Panc1 (cell line): ENCODE data around the gene WDR5. TPM values are rescaled to one million over a fixed set of nuclear protein-coding genes. Genes with fewer than 3 reads are reported as not detected.
"Not testable (repeated sequence)": the region's sequence is repeated elsewhere in the genome, so short reads cannot be mapped to it uniquely, and the experiment has no call there.

Experiments
- ATAC-seq: fragments of 200-7000 bp; cut with Tn5 transposase; 2 replicates; pipeline ENCODE4 v1.9.1; 2020; ENCODE audit warnings: mild to moderate bottlenecking, moderate library complexity
- BruUV-seq: library from RNA; stranded (reverse); fragments of 400-500 nt; replicated peaks from 2 replicates; lab custom pipeline; 2021; lab: Mats Ljungman, UMichigan
- CTCF ChIA-PET: fragments of 300-600 bp; sonication (Branson Sonifier 250); formaldehyde crosslinking; loops from one replicate; lab custom pipeline; 2022; ENCODE audit warnings: antibody characterized with exemption; lab: Charles Lee
- POLR2A ChIA-PET: fragments of 300-600 bp; sonication (Branson Sonifier 250); formaldehyde crosslinking; loops from one replicate; lab custom pipeline; 2022; ENCODE audit warnings: antibody characterized with exemption; lab: Charles Lee
- DNase-seq: peaks from one replicate; pipeline ENCODE4 v3.0.0-alpha.2; 2010; ENCODE audit warnings: low read depth, low spot score
- H3K27ac ChIP-seq: 2 replicates; pipeline ENCODE4 v1.5.1; 2011; ENCODE audit warnings: mild to moderate bottlenecking, low read length, inconsistent platforms
- H3K27me3 ChIP-seq: fragments of 200-500 bp; sonication (Bioruptor generic); 2 replicates; pipeline ENCODE4 v1.6.0; 2014; ENCODE audit warnings: low read length, inconsistent platforms; ENCODE audit not compliant: control insufficient read depth, insufficient read depth
- H3K36me3 ChIP-seq: fragments of 200-500 bp; sonication (Bioruptor generic); 2 replicates; pipeline ENCODE4 v1.5.1; 2014; ENCODE audit warnings: inconsistent platforms, mild to moderate bottlenecking, low read length, moderate library complexity; ENCODE audit not compliant: control insufficient read depth, insufficient read depth
- H3K4me1 ChIP-seq: 2 replicates; pipeline ENCODE4 v1.5.1; 2011; ENCODE audit warnings: inconsistent platforms, mild to moderate bottlenecking, low read length, moderate library complexity; ENCODE audit not compliant: control insufficient read depth, insufficient read depth
- H3K4me3 ChIP-seq, 2 experiments: 2 replicates each; pipeline ENCODE4 v1.5.1; 2011 to 2012; ENCODE audit warnings: low read depth in 2 of 2, low read length in 2 of 2, mild to moderate bottlenecking in 2 of 2, inconsistent platforms in 1 of 2, moderate library complexity in 1 of 2
- H3K9me3 ChIP-seq: fragments of 200-500 bp; sonication (Bioruptor generic); 2 replicates; pipeline ENCODE4 v1.5.1; 2014; ENCODE audit warnings: low read depth, mild to moderate bottlenecking, inconsistent platforms, low read length, moderate library complexity; ENCODE audit not compliant: control insufficient read depth, insufficient read depth
- POLR2AphosphoS5 ChIP-seq: IDR thresholded peaks from 2 replicates; pipeline ENCODE4 v1.6.1; 2012; ENCODE audit warnings: mild to moderate bottlenecking, low read depth, low read length, moderate library complexity
- SIN3A ChIP-seq: IDR thresholded peaks from 2 replicates; pipeline ENCODE4 v1.6.1; 2012; ENCODE audit warnings: low read depth, mild to moderate bottlenecking, low read length, moderate library complexity, borderline replicate concordance; ENCODE audit not compliant: insufficient read depth
- TCF7L2 ChIP-seq: IDR thresholded peaks from 2 replicates; pipeline ENCODE4 v1.6.1; 2011; ENCODE audit warnings: mild to moderate bottlenecking, low read depth, low read length, inconsistent platforms
- in situ Hi-C: cut with HindIII; loops from 2 replicates; pipeline ENCODE4 v1.10.0; 2016; ENCODE audit warnings: low sequenced_read_pairs, low pct_unique_long_range_greater_than_20kb
- intact Hi-C: fragments of 100-400 bp; cut with micrococcal nuclease; formaldehyde crosslinking; loops from one replicate; pipeline ENCODE4 v1.10.0; 2022; ENCODE audit not compliant: unreplicated experiment
- total RNA-seq: library from RNA; stranded (reverse); gene quantifications from one replicate; pipeline ENCODE4 v1.2.1, GENCODE V29; 2021; ENCODE audit not compliant: unreplicated experiment
- TF ChIP-seq, protein P1 (sequence below): fragments of 450-650 bp; IDR thresholded peaks from 2 replicates; pipeline ENCODE4 v1.5.1; 2017; ENCODE audit warnings: mild to moderate bottlenecking
- TF ChIP-seq, protein P2 (sequence below), 2 experiments: IDR thresholded peaks; 2 replicates each; pipeline ENCODE4 v1.6.1; 2011 to 2012; ENCODE audit warnings: low read depth in 2 of 2, control low read depth in 1 of 2, low read length in 1 of 2, mild to moderate bottlenecking in 1 of 2, moderate library complexity in 1 of 2; ENCODE audit not compliant: insufficient read depth in 1 of 2

WDR5 gene
- total RNA-seq, 1 experiment from 2014 or later, result 36.9 TPM

DNA sequence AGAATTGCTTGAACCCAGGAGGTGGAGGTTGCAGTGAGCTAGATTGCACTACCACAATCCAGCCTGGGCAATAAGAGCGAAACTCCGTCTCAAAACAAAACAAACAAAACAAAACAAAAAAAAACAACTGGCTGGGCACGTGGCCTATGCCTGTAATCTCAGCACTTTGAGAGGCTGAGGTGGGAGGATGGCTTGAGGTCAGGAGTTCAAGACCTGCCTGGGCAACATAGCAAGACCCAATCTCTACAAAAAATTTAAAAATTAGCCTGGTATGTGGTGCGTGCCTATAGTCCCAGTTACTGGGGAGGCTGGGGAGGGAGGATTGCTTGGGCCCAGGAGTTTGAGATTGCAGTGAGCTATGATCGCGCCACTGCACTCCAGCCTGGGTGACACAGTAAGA lies 23.3 kb upstream of the WDR5 start:
- in situ Hi-C loops (no loop called here), intact Hi-C loops (no loop called here)
- ChIA-PET POLR2A (interaction anchor here (0.7 kb wide), 1 partner anchor 11 kb away, joined by 3 read pairs; no protein-coding TSS in a partner anchor), CTCF (no interaction called here)
- Histone ChIP-seq H3K4me3 (no peak overlapping the region), H3K9me3 (no peaks in the 10 kb centered on the region), H3K4me1 (no peaks in the 10 kb centered on the region), H3K27ac (no peak overlapping the region), H3K27me3 (no peaks in the 10 kb centered on the region), H3K36me3 (no peaks in the 10 kb centered on the region)
- no peak for TF ChIP-seq TCF7L2
- no peak for TF ChIP-seq SIN3A
- TF ChIP-seq, protein P1, sequence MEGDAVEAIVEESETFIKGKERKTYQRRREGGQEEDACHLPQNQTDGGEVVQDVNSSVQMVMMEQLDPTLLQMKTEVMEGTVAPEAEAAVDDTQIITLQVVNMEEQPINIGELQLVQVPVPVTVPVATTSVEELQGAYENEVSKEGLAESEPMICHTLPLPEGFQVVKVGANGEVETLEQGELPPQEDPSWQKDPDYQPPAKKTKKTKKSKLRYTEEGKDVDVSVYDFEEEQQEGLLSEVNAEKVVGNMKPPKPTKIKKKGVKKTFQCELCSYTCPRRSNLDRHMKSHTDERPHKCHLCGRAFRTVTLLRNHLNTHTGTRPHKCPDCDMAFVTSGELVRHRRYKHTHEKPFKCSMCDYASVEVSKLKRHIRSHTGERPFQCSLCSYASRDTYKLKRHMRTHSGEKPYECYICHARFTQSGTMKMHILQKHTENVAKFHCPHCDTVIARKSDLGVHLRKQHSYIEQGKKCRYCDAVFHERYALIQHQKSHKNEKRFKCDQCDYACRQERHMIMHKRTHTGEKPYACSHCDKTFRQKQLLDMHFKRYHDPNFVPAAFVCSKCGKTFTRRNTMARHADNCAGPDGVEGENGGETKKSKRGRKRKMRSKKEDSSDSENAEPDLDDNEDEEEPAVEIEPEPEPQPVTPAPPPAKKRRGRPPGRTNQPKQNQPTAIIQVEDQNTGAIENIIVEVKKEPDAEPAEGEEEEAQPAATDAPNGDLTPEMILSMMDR, result no peak
- TF ChIP-seq POLR2AphosphoS5, result no peak
- TF ChIP-seq, protein P2, sequence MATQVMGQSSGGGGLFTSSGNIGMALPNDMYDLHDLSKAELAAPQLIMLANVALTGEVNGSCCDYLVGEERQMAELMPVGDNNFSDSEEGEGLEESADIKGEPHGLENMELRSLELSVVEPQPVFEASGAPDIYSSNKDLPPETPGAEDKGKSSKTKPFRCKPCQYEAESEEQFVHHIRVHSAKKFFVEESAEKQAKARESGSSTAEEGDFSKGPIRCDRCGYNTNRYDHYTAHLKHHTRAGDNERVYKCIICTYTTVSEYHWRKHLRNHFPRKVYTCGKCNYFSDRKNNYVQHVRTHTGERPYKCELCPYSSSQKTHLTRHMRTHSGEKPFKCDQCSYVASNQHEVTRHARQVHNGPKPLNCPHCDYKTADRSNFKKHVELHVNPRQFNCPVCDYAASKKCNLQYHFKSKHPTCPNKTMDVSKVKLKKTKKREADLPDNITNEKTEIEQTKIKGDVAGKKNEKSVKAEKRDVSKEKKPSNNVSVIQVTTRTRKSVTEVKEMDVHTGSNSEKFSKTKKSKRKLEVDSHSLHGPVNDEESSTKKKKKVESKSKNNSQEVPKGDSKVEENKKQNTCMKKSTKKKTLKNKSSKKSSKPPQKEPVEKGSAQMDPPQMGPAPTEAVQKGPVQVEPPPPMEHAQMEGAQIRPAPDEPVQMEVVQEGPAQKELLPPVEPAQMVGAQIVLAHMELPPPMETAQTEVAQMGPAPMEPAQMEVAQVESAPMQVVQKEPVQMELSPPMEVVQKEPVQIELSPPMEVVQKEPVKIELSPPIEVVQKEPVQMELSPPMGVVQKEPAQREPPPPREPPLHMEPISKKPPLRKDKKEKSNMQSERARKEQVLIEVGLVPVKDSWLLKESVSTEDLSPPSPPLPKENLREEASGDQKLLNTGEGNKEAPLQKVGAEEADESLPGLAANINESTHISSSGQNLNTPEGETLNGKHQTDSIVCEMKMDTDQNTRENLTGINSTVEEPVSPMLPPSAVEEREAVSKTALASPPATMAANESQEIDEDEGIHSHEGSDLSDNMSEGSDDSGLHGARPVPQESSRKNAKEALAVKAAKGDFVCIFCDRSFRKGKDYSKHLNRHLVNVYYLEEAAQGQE (IDR thresholded peaks at IDR 0.05; ENCODE audit: insufficient read depth in 1 of 2, low read depth in 2 of 2, low read length in 1 of 2), result no peak
- DNase-seq (no peak), ATAC-seq (no peak)
- no TSS peak for BruUV-seq

DNA sequence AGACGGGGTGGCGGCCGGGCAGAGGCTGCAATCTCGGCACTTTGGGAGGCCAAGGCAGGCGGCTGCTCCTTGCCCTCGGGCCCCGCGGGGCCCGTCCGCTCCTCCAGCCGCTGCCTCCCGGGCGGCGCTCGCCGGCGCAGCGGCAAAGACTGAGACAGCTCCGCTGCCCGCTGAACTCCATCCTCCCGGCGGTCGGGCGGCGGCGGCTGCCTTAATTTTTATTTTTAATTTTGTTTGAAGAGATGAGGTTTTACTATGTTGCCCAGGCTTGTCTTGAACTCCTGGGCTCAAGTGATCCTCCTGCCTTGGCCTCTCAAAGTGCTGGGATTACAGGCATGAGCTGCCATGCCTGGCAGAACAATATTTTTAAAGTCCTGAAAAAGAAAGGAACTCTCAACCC lies 16.9 kb upstream of the WDR5 start:
- DNase-seq, CTCF ChIA-PET, ATAC-seq, H3K36me3 ChIP-seq, H3K4me1 ChIP-seq, H3K27ac ChIP-seq, intact Hi-C loops, in situ Hi-C loops, H3K4me3 ChIP-seq, H3K9me3 ChIP-seq, BruUV-seq, POLR2A ChIA-PET, H3K27me3 ChIP-seq: not testable (repeated sequence)

DNA sequence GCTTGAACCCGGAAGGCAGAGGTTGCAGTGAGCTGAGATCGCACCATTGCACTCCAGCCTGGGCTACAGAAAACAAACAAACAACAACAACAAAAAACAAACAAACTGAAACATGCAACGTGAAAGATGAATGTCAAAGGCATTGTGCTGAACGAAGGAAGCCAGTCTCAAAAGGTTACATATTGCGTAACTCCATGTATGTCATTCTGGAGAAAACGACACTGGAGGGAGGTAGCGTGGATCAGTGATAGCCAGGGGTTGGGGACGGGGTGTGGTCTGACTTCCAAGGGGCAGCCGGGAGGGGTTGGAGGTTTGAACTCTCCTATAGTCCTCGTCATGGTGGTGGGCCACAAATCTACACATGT lies 12.1 kb upstream of the WDR5 start:
- Histone ChIP-seq H3K36me3 (no peaks in the 10 kb centered on the region), H3K4me1 (no peaks in the 10 kb centered on the region), H3K27ac (no peak overlapping the region), H3K9me3 (no peaks in the 10 kb centered on the region), H3K4me3 (no peak overlapping the region), H3K27me3 (no peaks in the 10 kb centered on the region)
- ChIA-PET CTCF (no interaction called here), POLR2A (interaction anchor here (0.6 kb wide), 1 partner anchor 11 kb away, joined by 3 read pairs; no protein-coding TSS in a partner anchor)
- BruUV-seq, result no TSS peak
- DNase-seq, result no peak
- ATAC-seq, result no peak
- in situ Hi-C loops, result no loop called here
- intact Hi-C loops, result no loop called here
- TF ChIP-seq SIN3A (no peak), POLR2AphosphoS5 (no peak), TCF7L2 (no peak)
- TF ChIP-seq, protein P2 (IDR thresholded peaks at IDR 0.05; ENCODE audit: insufficient read depth in 1 of 2, low read depth in 2 of 2, low read length in 1 of 2), result no peak
- TF ChIP-seq, protein P1, result no peak
